GM18498 (cell line): Measurements from ENCODE around the gene ACE.
A peak's percentile ranks its signal among the peaks of the same experiment; 100 is the strongest.
"Not testable (repeated sequence)": the region's sequence is repeated elsewhere in the genome, so short reads cannot be mapped to it uniquely, and the experiment has no call there.

Experiments used
- ATAC-seq: cut with Tn5 transposase; IDR thresholded peaks from one replicate; pipeline ENCODE4 v1.9.1; 2021; ENCODE audit warnings: mild to moderate bottlenecking, moderate library complexity; ENCODE audit not compliant: unreplicated experiment

The ACE gene

DNA sequence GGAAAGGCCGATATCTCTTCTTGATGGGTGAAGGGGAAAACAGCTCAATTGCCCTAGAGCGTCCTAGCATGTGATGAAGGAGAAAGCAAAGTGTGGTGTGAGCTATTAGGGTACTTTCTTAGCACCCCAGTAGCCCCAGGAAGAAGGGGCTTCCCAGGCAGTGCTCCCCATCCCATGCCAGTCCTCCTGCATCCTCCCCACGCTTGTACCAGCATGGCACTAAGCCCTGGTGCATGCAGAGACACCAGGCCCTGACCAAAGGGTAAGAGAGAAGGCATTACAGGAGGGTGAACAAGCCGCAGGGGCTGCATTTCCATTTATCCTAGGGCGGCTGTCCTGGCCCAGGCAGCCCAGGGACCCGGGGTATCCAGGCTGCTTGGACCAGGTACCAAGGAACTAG is 33.8 kb upstream of the ACE start:
- no peak for ATAC-seq

GRCh38 chr17:63444457-63444856 is 32.4 kb upstream of the ACE start:
- no peak for ATAC-seq

DNA sequence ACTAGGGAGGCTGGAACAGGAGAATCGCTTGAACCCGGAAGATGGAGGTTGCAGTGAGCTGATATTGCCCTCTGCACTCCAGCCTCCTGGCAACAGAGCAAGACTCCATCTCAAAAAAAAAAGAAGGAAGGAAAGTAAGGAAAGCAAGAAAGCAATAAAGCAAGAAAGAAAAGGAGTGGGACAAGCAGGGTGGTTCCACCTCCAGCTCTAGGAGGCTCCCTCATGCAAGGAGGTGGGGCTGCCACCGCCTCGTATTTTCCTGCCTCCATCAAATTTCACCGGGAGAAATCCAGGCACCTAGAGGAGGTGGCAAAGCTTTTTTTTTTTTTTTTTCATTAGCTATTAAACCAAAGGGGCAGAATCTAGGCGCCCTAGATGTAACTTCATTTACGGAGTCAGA is 31.8 kb upstream of the ACE start:
- no peak for ATAC-seq

GRCh38 chr17:63445571-63445953 is 31.3 kb upstream of the ACE start:
- ATAC-seq = peak; percentile 35

GRCh38 chr17:63445954-63446752 is 30.7 kb upstream of the ACE start, which contains the start of gene CYB561:
Gene CYB561, minus strand, starts transcription at chr17:63446306. Its CDS starts 8,759 bp downstream, at chr17:63437547.
- ATAC-seq = peak; percentile 68

GRCh38 chr17:63446753-63447470 is 29.9 kb upstream of the ACE start:
- ATAC-seq = peak; percentile 20

GRCh38 chr17:63447471-63448009 is 29.3 kb upstream of the ACE start:
- ATAC-seq = no peak

- no peak for ATAC-seq
These were observed 28.2 kb upstream of the ACE start for GRCh38 chr17:63448655-63449054.

GRCh38 chr17:63450551-63450950 is 26.3 kb upstream of the ACE start:
- ATAC-seq = no peak

DNA sequence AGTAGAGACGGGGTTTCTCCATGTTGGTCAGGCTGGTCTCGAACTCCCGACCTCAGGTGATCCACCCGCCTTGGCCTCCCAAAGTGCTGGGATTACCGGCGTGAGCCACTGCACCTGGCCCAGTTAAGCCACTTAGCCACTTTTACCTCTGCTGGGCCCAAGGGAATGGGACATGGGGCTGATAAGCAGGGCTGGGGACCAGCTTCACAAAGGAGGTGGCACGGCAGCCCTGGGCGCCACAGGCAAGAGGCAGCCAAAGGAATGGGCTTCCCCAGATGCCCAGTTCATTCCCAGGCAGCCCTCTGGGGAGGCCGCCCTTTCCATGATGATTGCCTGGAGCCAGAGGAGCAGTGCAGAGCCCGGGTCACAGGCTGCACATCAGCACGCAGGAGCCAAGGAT is 25.7 kb upstream of the ACE start:
- no peak for ATAC-seq

GRCh38 chr17:63452046-63452961 is 24.6 kb upstream of the ACE start:
- ATAC-seq = no peak

- no peak for ATAC-seq
These were observed 23.8 kb upstream of the ACE start for GRCh38 chr17:63452962-63453551.

GRCh38 chr17:63454357-63454756 is 22.5 kb upstream of the ACE start:
- not testable (repeated sequence) for ATAC-seq

GRCh38 chr17:63454915-63455314 is 21.9 kb upstream of the ACE start:
- ATAC-seq = no peak

DNA sequence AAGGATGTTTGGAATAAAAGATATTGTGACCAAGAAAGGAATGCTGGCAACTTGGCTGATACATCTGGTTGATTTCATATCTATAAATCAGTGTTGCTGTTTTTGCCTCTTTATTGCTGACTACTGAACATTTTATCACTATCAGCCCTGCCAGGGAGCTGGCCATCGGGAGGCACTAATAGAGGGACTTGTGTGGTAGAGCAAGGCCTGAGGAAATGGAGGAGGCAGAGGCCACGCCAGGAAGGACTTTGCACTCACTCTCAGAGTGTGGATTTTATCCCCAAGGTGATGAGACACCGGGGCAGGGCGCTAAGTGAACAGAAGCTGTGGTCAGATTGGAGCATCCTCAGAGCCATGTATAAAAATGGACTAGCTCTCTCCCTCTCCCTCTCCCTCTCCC is 21.4 kb upstream of the ACE start:
- ATAC-seq = no peak

GRCh38 chr17:63458478-63458877 is 18.4 kb upstream of the ACE start:
- ATAC-seq = no peak

GRCh38 chr17:63460018-63460417 is 16.8 kb upstream of the ACE start:
- ATAC-seq = no peak

GRCh38 chr17:63463771-63464170 is 13.1 kb upstream of the ACE start:
- ATAC-seq = no peak

DNA sequence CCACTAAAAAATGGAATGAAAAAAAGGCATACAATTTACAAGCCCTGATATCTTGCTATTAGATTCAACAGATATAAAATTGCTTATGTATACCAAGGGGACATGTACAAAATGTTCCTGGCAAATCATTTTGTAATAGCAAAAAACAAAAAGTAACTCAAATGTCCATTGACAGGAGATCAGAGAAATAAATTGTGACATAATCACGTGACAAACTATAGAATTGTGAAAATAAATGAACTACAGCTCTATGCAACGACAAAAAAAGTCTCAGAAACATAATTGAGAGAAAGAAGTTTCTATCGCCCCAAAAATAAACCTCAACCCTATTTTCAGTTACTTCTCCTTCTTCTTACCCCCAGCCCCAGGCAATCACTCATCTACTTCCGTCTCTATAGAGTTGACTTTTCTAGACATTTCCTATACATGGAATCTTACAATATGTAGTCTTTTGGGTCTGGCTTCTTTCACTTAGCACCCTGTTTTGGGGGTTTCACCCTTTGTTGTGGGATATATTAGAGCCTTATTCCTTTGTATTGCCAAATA is 12.1 kb upstream of the ACE start:
- ATAC-seq = no peak

DNA sequence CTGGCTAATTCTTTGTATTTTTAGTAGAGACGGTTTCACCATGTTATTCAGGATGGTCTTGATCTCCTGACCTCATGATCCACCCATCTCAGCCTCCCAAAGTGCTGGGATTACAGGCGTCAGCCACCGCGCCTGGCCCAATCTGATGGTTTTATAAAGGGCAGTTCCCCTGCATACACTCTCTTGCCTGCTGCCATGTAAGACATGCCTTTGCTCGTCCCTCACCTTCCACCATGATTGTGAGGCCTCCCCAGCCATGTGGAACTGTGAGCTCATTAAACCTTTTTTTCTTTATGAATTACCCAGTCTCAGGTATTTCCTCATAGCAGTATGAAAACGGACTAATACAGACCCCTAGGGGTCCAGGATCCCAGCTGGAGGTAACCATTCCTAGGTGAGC is 8.8 kb upstream of the ACE start:
- ATAC-seq = not testable (repeated sequence)
